Measurements from ENCODE around the gene NAGS. TPM values are rescaled to one million over a fixed set of nuclear protein-coding genes. Genes with fewer than 3 reads are reported as not detected.
"Not testable (repeated sequence)": the region's sequence is repeated elsewhere in the genome, so short reads cannot be mapped to it uniquely, and the experiment has no call there.

The NAGS gene
- 1 to 10 TPM; 1.3 to 9.7 (median 2.6) TPM for total RNA-seq

GRCh38 chr17:44004077-44004760 is at the start of gene NAGS:
Gene NAGS (plus strand): TSS chr17:44004622. CDS start chr17:44004664, 42 bp downstream.
- H3K27ac ChIP-seq = no peak within 1 kb of the TSS
- H3K4me3 ChIP-seq = peak within 1 kb of the TSS in 1 of 2 donors; percentile 9
- intact Hi-C loops (cut with DNase I; ENCODE audit: low total_unique reads) = no loop called here
- H3K27me3 ChIP-seq = peaks cover 11 to 21% of the 10 kb centered on the region in 2 donors
- TF ChIP-seq, protein P1, sequence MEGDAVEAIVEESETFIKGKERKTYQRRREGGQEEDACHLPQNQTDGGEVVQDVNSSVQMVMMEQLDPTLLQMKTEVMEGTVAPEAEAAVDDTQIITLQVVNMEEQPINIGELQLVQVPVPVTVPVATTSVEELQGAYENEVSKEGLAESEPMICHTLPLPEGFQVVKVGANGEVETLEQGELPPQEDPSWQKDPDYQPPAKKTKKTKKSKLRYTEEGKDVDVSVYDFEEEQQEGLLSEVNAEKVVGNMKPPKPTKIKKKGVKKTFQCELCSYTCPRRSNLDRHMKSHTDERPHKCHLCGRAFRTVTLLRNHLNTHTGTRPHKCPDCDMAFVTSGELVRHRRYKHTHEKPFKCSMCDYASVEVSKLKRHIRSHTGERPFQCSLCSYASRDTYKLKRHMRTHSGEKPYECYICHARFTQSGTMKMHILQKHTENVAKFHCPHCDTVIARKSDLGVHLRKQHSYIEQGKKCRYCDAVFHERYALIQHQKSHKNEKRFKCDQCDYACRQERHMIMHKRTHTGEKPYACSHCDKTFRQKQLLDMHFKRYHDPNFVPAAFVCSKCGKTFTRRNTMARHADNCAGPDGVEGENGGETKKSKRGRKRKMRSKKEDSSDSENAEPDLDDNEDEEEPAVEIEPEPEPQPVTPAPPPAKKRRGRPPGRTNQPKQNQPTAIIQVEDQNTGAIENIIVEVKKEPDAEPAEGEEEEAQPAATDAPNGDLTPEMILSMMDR (IDR thresholded peaks at IDR 0.05) = no peak
- no peak for TF ChIP-seq POLR2A (IDR thresholded peaks at IDR 0.05)
- H3K36me3 ChIP-seq = no peaks in the 10 kb centered on the region
- DNase-seq = no peak
- no peaks in the 10 kb centered on the region for H3K9me3 ChIP-seq
- peaks cover 0 to 27% of the 10 kb centered on the region in 2 donors for H3K4me1 ChIP-seq

- H3K4me3 ChIP-seq = no peak overlapping the region
- H3K4me1 ChIP-seq = no peaks in the 10 kb centered on the region
- TF ChIP-seq, protein P1 (IDR thresholded peaks at IDR 0.05) = no peak
- no peak for TF ChIP-seq POLR2A (IDR thresholded peaks at IDR 0.05)
- peaks cover 0 to 25% of the 10 kb centered on the region in 2 donors for H3K27me3 ChIP-seq
- H3K9me3 ChIP-seq = no peaks in the 10 kb centered on the region
- H3K36me3 ChIP-seq = no peaks in the 10 kb centered on the region
- intact Hi-C loops (cut with DNase I; ENCODE audit: low total_unique reads) = no loop called here
- H3K27ac ChIP-seq = no peak overlapping the region
- no peak for DNase-seq
Measured at GRCh38 chr17:43956222-43956621, 48.2 kb upstream of the NAGS start.

DNA sequence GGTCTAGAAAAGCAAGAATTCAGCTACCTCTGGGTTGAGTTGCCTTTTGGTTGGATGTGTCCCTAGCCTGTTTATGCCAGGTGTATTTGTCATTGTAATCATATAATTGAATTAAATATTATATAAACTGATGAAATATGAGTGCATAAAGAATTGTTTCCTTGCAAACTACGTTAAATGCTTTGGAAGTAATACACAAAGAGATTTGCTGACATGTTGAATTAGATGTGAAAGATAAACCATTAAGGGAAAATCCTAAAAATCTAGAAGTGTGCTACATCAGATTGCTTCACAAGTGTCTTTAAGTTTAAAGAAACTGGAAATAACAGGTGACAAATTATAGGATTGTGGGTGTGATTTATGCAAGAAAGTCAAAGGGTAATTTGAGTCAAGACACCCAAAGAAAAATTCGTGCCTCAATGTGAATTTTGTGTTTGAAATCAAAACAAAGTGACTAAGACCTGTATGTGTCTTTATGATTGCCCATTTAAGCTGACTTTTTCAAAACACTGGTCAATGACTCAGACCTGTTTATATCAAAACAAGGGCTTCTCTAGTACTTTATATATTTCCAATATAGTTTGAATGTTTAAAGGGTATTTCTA is 45.6 kb upstream of the NAGS start:
- TF ChIP-seq POLR2A (IDR thresholded peaks at IDR 0.05) = no peak
- TF ChIP-seq, protein P1 (IDR thresholded peaks at IDR 0.05) = no peak
- Histone ChIP-seq H3K27ac (no peak overlapping the region), H3K4me1 (no peaks in the 10 kb centered on the region), H3K27me3 (no peaks in the 10 kb centered on the region), H3K4me3 (no peak overlapping the region), H3K36me3 (no peaks in the 10 kb centered on the region), H3K9me3 (no peaks in the 10 kb centered on the region)
- intact Hi-C loops (cut with DNase I; ENCODE audit: low total_unique reads) = no loop called here
- no peak for DNase-seq

DNA sequence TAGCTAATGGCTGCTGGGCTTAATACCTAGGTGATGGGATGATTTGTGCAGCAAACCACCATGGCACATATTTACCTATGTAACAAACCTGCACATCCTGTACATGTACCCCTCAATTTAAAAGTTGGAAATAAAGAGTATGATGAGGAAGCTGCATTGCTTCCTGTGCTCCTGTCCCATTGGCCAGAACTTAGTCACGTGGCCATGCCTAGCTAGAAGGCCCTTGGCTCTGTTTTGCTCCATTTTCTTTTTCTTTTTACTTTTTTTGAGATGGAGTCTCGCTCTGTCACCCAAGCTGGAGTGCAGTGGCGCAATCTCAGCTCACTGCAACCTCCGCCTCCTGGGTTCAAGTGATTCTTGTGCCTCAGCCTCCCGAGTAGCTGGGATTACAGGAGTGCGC is 43.1 kb upstream of the NAGS start:
- H3K4me3 ChIP-seq; H3K9me3 ChIP-seq; H3K36me3 ChIP-seq; intact Hi-C loops (cut with DNase I; ENCODE audit: low total_unique reads); DNase-seq; H3K27ac ChIP-seq; H3K27me3 ChIP-seq; H3K4me1 ChIP-seq: not testable (repeated sequence)

DNA sequence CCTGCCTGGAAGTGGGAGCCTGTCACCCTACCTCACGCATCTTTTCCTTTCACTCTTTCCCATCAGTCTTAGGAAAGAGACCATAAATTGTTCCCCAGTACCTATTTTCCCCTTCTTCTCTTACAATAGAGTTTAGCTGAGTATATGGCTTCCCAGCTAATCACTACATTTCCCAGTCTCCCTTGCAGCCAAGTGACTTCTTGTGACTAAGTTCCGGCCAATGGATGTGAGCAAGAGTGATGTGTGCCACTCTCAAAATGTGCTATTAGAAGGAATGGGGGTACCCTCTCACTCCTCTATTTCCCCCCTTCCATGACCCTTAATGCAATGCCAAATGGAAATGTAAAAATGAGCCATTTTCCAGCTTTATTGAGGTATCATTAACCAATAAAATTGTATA is 42.5 kb upstream of the NAGS start:
- Histone ChIP-seq H3K36me3 (no peaks in the 10 kb centered on the region), H3K27ac (no peak overlapping the region), H3K9me3 (no peaks in the 10 kb centered on the region), H3K4me1 (no peaks in the 10 kb centered on the region), H3K27me3 (no peaks in the 10 kb centered on the region), H3K4me3 (no peak overlapping the region)
- intact Hi-C loops (cut with DNase I; ENCODE audit: low total_unique reads) = no loop called here
- TF ChIP-seq, protein P1 (IDR thresholded peaks at IDR 0.05) = no peak
- no peak for TF ChIP-seq POLR2A (IDR thresholded peaks at IDR 0.05)
- no peak for DNase-seq
